ENCODE measurements around the gene SMARCA1.
"Not testable (repeated sequence)": the region's sequence is repeated elsewhere in the genome, so short reads cannot be mapped to it uniquely, and the experiment has no call there.

The SMARCA1 gene, protein sequence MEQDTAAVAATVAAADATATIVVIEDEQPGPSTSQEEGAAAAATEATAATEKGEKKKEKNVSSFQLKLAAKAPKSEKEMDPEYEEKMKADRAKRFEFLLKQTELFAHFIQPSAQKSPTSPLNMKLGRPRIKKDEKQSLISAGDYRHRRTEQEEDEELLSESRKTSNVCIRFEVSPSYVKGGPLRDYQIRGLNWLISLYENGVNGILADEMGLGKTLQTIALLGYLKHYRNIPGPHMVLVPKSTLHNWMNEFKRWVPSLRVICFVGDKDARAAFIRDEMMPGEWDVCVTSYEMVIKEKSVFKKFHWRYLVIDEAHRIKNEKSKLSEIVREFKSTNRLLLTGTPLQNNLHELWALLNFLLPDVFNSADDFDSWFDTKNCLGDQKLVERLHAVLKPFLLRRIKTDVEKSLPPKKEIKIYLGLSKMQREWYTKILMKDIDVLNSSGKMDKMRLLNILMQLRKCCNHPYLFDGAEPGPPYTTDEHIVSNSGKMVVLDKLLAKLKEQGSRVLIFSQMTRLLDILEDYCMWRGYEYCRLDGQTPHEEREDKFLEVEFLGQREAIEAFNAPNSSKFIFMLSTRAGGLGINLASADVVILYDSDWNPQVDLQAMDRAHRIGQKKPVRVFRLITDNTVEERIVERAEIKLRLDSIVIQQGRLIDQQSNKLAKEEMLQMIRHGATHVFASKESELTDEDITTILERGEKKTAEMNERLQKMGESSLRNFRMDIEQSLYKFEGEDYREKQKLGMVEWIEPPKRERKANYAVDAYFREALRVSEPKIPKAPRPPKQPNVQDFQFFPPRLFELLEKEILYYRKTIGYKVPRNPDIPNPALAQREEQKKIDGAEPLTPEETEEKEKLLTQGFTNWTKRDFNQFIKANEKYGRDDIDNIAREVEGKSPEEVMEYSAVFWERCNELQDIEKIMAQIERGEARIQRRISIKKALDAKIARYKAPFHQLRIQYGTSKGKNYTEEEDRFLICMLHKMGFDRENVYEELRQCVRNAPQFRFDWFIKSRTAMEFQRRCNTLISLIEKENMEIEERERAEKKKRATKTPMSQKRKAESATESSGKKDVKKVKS

DNA sequence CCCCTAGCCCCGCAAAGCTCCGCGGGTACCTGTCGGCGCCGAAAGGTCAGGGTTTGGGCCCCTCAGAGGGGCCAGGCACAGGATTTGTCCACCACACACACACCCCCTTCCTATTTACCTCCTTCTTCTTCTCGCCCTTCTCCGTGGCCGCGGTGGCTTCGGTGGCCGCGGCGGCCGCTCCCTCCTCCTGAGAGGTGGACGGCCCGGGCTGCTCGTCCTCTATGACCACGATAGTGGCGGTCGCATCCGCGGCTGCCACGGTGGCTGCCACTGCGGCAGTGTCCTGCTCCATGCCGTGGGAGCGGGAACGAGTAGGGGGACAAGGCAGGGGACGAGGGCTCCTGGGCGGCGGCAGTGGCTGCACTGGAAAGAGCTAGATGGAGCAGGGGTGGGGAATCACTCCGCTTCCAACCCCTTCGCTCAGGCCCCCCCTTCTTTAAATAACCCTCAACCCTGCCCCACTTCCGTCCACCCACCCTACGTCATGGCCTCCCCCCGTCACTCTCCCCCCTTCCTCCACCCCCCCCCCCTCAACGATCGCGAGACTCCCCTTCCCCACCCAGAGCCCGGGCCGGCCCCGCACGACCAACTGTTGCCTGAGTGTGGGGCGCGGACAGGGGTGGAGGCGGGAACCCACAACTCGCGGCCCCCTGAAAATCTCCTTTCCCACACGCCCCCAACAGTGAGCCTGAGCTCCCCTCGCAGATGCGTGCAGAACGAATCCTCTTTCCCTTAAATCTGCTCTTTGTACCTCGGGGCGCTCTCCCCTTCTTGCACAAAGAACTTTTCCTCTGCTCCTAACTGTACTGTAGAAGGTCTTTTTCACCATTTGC is at the start of gene SMARCA1:
SMARCA1 (minus strand) TSS at position 412 of the 833 bp plus-strand sequence; CDS start at position 292, 120 bp downstream.
- DNase-seq = no peak

DNA sequence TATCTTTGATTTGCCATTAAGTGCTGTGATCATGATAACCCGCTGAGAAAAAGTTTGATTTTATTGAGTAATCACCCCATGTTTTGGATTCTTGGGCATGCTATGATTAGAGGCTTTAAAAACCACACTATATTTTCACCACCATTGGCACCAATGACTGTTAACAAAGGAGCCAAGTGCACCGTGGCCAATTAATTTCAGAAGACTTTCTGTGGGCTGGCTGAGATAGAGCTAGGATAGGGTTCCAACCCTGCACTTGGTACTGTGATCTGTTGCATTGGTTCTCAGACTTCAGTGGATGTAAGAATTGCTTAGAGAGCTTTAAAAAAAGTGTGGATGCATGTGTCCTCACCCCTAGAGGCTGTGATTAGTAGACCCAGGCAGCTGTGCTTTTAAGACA is 49.1 kb upstream of the SMARCA1 start:
- no peak for DNase-seq

DNA sequence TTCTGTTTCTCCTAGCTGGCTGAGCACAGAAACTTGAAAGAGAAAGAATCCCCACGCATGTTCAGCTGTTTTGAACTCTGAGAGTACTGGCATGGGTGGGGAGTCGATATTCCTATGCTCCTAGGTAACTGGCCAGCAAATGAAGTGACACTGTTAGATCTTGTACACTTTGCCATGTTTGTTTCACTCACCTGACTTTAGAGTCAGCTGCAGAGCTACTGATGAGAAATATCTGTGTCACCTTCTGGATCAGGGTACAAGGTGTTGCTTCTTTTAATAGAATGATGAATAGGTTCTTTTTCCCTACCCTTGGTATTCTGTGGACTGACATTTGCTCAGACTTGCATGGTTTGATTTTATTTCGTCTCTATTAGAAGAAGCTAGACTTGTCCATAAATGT is 45.1 kb upstream of the SMARCA1 start:
- DNase-seq = no peak

DNA sequence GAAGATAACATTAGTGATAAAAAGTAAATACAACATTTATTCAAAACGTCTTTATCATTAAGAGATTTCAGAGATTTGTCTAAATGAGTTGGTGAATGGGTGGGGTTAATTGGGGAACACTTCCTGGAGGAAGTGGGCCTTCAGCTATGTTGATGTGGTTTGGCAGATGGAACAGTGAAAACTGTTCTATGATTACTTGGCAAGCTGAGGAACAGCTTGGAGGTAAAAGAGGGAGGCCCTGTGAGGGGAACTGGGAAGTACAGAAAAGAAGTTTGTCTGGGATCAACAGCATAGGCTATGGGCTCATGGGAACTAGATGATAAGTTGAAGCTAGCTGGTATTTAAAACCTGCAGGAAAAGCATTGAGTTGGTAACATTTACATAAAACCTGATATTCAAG is 42.8 kb upstream of the SMARCA1 start:
- DNase-seq = no peak

DNA sequence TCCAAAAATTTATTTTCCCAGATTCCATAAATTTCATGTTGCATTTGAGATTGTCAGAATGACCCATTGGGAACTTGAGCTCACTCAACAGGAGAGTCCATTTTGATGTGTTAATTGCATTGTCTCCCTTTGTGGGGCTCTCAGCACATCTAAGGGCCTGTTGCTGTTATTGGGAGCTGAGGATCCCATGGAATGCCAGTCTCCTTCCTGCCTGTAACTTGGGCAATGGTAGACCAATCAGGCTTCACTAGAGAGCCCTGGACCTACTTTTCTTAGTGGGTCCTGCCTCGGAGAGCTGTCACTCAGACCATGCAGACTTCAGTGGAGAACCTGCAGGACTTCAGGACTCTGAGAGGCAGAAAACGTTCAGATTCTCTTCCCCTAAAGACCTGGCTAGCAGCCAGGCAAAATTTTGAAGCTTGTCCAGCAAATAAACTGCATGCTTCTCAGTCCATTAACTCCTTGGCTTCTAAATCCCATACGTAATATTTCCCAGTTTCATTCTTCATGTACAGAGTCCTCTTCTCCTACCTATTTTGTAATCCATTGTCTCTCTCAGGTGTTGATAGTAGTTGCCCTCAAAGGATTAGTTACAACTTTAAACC is 41.9 kb upstream of the SMARCA1 start:
- no peak for DNase-seq

DNA sequence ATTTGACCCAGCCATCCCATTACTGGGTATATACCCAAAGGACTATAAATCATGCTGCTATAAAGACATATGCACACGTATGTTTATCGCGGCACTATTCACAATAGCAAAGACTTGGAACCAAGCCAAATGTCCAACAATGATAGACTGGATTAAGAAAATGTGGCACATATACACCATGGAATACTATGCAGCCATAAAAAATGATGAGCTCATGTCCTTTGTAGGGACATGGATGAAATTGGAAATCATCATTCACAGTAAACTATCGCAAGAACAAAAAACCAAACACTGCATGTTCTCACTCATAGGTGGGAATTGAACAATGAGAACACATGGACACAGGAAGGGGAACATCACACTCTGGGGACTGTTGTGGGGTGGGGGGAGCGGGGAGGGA is 41.1 kb upstream of the SMARCA1 start:
- DNase-seq = not testable (repeated sequence)

DNA sequence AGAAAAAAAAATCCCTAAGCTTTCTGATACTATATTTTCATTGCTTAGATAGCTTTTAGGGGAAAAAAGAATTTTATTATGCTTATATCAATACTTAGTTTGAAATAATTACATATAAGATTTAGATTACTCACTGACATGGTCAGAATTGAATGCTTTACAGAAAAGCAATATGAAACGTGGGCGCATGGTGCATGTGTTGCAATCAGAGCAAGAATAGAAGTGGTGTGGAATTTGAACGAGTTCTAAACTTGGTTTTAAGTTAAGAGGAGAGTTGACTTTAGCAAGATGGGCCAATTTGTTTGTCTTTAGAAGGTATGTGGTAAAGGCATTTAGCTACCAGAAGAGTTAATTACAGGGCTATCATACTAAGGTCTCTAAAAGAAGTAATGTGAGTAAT is 38.2 kb upstream of the SMARCA1 start:
- DNase-seq = no peak

DNA sequence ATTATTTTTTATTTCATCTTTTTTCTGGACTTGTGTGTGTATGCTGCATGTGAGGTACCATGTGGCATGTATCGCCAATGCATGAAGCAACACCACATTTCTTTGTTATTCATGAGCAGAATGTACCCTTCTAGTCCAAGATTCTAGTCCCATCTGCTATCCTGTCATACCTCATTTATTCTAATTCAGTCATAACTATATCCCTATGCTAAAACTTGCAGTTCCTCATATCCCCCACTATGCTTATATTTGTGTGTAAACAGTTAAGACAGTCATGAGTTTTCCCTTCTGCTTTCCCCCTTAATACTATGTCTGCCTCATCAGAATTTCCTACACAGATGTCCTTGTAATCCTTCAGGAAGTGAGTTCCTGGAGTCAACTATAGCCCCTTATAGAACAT is 36.5 kb upstream of the SMARCA1 start:
- no peak for DNase-seq

DNA sequence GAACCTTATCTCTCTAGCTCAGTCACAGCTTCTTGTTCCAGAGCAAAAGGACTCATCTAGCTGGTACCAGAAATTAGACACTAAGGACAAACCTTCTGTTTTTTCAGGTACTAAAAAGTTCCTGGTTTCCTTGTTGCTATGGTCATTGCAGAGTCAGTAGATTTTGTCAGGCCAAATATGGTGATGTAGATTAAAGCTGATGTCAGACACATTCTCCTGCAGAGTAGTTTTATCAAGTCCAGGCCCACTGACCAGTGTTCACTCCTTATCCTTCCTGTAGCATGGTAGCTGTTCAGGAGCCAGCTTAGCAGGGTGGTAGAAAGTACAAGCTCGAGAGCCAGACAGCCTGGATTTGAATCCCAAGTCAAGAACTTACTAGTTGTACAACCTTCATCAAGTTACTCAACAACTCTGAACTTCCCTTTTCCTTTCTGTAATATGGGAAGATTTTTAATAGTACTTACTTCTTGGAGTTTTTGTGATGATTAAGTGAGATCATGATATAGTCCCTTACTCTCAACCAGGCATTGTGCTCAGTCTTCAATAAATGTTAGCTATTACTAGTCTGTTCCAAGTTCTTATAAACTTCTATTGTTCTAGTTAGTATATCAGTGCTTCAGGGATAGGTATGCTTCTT is 34.7 kb upstream of the SMARCA1 start:
- DNase-seq = no peak

DNA sequence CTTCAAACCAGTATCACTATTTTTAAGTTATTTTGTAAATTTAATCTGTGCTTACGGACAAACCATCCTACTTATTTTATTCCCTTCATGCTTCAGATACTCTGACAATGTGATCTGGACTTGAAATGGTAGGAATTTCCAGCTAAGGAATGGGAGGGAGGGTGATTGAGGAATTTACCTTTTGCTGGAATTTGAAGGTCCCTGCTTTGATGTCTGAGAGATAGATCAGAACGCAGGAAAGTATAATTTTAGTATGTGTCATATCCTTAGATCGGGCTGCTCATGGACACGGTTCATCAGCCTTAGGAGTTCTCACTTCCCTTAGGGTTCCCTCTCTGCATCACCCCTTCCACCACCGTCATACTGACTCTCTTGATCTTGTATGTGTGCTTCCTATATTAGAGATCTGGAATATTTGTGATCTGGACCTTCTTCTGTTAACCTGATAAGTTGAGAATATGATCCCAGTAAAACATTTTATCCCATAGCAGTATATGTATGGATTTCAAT is 33.6 kb upstream of the SMARCA1 start:
- DNase-seq = no peak

DNA sequence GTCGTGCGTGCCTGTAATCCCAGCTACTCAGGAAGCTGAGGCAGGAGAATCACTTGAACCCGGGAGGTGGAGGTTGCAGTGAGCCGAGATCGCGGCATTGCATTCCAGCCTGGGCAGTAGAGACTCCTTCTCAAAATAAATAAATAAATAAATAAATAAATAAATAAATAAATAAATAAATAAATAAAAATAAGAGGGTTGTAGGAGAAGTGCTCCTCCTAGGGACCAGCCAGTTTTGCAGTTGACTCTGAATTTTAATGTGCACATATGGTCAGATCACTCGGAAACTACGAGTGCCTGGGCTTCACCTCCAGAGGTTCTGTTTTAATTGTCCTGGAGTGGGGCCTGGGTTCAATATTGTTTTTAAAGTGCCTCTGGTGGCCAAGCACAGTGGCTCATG is 31.5 kb upstream of the SMARCA1 start:
- not testable (repeated sequence) for DNase-seq

DNA sequence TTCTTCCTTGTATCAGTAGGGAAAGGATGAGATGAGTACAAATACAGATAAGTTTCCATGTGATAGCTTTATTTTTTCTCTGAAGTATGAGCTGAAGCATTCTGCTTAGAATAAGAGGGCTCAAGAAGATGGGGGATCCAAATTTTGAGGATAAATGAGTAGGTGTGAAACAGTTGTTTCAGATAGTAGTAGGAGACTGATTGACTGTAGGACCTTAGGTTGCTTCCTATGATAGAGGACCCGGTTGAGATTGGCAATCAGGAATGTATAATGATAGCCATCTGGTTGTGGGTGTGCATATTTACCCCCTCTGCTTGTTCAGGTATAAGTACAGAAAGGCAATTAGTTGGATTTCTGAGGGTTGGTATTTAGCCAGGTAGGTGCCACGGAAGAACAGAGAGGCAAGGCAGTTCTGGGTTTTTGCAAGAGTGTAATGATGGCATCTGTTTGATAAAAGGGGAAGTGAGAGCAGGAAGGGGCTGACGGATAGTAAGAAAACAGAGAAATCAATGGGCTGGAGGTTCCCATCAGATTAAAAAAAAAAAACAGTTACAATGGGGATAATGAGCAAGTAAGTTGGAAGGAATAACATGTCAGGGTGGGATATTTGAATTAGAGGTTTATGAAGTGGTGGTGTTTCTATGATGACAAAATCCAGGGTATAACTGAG is 30.5 kb upstream of the SMARCA1 start:
- DNase-seq = no peak

DNA sequence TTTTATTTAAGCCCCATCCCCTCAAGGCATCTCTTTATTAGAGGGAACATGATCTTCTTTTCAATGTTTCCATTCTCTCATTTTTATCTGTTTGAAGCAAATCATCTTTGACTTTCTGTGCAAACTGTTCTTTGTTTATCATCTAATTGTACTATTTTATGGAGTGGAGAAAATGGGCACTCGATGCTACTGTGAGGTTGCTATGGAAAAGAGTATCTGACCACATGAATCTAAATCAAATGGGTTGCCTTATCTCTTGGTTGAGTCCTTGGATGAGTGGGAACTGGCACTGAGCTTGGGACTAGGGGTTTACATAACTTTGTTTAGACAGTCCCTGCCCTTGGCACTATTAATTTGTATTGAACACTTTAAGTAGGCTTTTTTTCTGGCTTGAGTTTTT is 25.8 kb upstream of the SMARCA1 start:
- no peak for DNase-seq

DNA sequence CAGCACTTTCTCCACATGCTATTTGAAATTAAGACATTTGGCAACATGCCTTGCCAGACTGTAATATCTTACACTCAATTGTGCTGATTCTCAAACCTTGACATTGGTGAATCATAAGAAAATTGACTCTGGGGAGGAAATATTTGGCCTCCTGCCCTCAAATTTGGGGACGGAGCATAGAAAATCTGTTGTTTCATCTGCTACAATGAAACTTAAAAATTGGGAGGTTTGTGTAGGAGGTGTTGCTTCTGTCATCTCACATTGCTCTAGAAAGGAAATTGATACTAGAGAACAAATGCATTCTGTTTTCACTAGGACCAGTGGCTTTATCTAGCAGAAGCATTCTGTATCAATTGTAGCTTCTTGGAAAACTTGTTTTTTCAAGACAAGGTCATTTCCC is 22.1 kb upstream of the SMARCA1 start:
- no peak for DNase-seq

DNA sequence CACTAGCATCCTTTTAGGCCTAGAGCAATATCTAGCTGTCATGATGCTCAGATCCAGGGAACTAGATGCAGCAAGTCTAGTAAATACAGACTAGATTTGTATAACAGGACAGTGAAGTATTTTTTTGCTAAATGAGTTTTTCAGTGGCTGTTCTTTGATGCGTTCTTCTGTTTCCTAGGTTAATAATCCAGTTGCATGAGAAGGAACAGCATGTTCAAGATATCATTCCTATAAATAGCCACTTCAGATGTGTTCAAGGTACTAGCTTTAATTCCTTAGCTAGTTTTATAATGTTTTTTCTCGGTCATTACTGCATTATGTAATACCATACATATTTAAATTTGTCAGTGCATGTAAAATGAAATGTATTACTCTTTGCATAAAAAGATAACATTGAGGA is 21.5 kb upstream of the SMARCA1 start:
- DNase-seq = no peak

DNA sequence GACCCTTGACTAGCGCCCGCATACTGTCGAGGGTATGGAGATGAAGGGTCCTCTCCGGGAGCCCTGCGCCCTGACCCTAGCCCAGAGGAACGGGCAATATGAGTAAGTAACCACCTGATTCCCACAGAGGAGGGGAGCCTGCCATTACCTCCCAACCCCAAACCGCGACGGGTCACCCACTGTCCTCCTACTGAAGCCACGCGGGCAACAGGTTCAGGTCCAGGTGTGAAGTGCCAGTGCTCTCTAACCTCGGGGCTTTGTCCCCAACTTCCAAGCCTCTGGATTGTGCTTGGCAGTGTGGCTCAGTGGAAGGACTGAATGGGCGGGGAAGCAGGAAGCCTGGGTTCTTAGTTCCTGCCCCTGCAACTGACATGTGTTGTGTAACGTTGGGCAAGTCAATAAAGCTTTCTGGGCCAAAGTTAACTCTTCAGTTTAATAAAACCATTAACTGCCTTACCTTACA is 17.5 kb upstream of the SMARCA1 start:
- DNase-seq = no peak

DNA sequence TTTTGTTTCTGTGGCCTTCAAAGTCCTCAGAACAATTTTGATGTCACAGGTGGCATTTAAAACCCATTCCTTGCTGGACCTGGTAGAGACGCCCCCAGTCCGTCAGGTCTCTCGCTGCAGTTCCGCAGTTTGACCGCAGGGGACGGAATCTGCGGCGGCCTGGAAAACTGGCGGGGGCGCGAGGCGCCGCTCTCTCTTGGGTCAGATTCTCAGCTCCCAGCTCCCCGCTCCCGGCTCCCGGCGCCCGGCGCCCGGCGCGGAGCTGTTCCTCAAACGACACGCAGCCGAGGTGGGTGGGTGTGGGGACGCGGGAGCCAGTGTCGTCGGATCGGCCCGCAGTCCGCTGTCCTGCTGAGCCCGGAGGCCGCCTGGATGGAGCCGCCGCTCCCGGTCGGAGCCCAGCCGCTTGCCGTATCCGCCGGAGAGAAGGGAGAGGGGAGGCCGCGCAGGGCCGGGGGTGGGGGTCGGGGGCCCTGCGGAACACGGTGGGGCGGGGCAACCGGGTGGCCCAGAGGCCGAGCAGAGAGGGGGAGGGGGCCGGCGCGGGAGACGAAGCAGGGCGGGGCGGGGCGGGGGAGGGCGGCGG is 16.9 kb upstream of the SMARCA1 start, which contains the start of gene OCRL:
OCRL (plus strand) TSS at position 192 of the 586 bp plus-strand sequence; CDS start at position 373, 181 bp downstream.
- peak; percentile 40 for DNase-seq

DNA sequence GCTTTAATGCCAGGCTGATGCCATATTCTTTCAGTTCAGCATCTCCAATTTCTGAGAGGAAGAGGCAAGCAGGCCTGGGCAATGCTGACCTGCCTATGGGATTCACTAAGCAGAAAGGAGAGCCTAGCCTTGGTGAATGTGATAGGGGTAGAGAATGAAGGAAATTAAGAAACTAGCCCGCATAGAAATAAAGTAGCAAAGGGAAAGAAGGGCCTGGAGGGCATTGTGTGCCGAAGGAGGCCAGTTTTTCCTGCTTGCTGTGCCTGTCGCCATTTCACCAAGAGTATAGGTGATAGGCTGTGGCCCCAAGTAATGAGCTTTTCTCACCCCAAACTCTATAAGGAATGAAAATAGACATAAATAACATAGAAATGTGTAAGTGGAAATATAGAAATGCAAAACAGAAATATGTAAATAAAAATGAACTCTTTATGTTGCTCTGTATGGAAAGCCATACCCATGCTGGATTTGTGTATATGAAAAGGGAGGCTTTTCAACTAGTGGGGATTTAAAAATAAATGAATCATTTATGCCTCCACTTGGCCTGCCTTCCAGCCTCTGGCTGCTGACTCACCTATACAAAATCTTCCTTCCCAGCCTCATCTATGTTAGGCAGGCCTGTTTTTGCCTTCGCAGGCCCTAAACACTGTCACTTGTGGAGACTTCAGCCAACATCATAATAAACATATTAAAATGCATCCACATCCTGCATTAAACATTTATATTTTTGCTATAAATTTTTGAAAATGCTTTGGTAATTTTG is 11.7 kb upstream of the SMARCA1 start:
- no peak for DNase-seq

DNA sequence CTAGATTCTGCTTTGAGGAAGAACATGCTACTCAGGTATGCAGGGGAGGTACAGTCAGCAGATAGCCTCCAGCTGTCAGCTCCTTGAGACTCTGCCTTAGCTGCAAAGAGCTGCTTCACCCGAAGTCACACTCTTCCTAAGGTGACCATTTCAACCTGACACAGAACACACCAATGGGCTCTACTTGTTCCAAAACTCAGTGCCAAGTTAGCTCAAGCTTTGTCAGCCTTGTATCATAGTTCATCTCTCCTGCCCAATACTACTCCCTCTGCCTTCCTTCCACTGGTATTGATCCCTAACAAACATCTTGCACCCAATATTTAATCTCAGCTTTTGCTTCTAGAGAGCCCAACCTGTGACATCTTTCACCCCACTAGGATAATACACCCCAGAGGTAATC is 7.8 kb upstream of the SMARCA1 start:
- DNase-seq = no peak

DNA sequence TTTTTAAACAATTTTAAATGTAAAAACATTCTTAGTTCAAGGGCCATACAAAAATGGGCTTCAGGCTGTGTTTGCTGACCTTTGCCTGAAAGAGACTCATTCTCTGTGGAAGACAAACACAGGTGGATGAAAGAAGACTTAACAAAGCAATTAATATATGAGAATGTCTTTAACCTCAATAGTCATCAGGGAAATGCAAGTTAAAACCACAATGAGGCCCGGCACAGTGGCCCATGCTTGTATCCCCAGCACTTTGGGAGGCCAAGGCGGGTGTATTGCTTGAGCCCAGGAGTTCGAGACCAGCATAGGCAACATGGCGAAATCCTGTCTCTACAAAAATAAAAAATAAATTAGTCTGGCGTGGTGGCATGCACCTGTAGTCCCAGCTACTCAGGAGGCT is 7.1 kb upstream of the SMARCA1 start:
- no peak for DNase-seq
